Lower lobe of right lung (tissue), 2 donors: ENCODE data around the gene GRIA1. TPM values are rescaled to one million over a fixed set of nuclear protein-coding genes. Genes with fewer than 3 reads are reported as not detected.

Experiments used
- ATAC-seq, 2 donors: fragments of 200-7000 bp; cut with Tn5 transposase; one replicate each; pipeline ENCODE4 v1.9.1; 2020 to 2022; ENCODE audit warnings: mild to moderate bottlenecking in 2 of 2, moderate library complexity in 2 of 2
- DNase-seq: peaks from one replicate; pipeline ENCODE4 v3.0.0-alpha.2; 2020
- H3K27ac ChIP-seq: fragments of 200-600 bp; one replicate; pipeline ENCODE4 v1.8.0; 2022
- H3K27me3 ChIP-seq: fragments of 200-600 bp; one replicate; pipeline ENCODE4 v1.8.0; 2022; ENCODE audit warnings: low read depth
- H3K36me3 ChIP-seq: fragments of 200-600 bp; one replicate; pipeline ENCODE4 v1.8.0; 2022; ENCODE audit warnings: mild to moderate bottlenecking
- H3K4me1 ChIP-seq: fragments of 200-600 bp; one replicate; pipeline ENCODE4 v1.8.0; 2022
- H3K4me3 ChIP-seq: fragments of 200-600 bp; one replicate; pipeline ENCODE4 v1.8.0; 2022; ENCODE audit warnings: mild to moderate bottlenecking
- H3K9me3 ChIP-seq: fragments of 200-600 bp; one replicate; pipeline ENCODE4 v1.8.0; 2022
- intact Hi-C: fragments of 100-400 bp; cut with DNase I; formaldehyde crosslinking; loops from one replicate; pipeline ENCODE4 v1.11.0; 2022
- total RNA-seq: library from RNA; stranded (reverse); fragmentation: NEBNext Ultra II Directional; extraction: Animal tissue kit (Norgen Biotek cat#: 25700); gene quantifications from one replicate; pipeline ENCODE4 v1.2.1, GENCODE V29; 2021
- TF ChIP-seq, protein P1 (sequence below): fragments of 200-600 bp; IDR thresholded peaks from one replicate; pipeline ENCODE4 v1.8.0; 2022; ENCODE audit warnings: antibody characterized with exemption, mild to moderate bottlenecking
- donor health status: DM: no; HTN: yes; CAD: no; lungs with severe emphysema.

Gene GRIA1
- total RNA-seq, 1 donor from 2014 or later = 10.3 TPM

GRCh38 chr5:153674356-153674755 lies 183.9 kb downstream of the GRIA1 start:
- ATAC-seq (no peak), DNase-seq (no peak)
- TF ChIP-seq, protein P1, sequence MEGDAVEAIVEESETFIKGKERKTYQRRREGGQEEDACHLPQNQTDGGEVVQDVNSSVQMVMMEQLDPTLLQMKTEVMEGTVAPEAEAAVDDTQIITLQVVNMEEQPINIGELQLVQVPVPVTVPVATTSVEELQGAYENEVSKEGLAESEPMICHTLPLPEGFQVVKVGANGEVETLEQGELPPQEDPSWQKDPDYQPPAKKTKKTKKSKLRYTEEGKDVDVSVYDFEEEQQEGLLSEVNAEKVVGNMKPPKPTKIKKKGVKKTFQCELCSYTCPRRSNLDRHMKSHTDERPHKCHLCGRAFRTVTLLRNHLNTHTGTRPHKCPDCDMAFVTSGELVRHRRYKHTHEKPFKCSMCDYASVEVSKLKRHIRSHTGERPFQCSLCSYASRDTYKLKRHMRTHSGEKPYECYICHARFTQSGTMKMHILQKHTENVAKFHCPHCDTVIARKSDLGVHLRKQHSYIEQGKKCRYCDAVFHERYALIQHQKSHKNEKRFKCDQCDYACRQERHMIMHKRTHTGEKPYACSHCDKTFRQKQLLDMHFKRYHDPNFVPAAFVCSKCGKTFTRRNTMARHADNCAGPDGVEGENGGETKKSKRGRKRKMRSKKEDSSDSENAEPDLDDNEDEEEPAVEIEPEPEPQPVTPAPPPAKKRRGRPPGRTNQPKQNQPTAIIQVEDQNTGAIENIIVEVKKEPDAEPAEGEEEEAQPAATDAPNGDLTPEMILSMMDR = no peak
- no peaks in the 10 kb centered on the region for H3K9me3 ChIP-seq
- H3K27me3 ChIP-seq = no peaks in the 10 kb centered on the region
- no peak overlapping the region for H3K27ac ChIP-seq
- H3K4me3 ChIP-seq = no peak overlapping the region
- intact Hi-C loops = no loop called here
- no peaks in the 10 kb centered on the region for H3K4me1 ChIP-seq
- H3K36me3 ChIP-seq = no peaks in the 10 kb centered on the region

GRCh38 chr5:153676406-153676805 lies 185.9 kb downstream of the GRIA1 start:
- DNase-seq (no peak), ATAC-seq (no peak)
- intact Hi-C loops = no loop called here
- H3K4me3 ChIP-seq = no peak overlapping the region
- H3K4me1 ChIP-seq = no peaks in the 10 kb centered on the region
- no peaks in the 10 kb centered on the region for H3K36me3 ChIP-seq
- H3K27me3 ChIP-seq = no peaks in the 10 kb centered on the region
- no peak overlapping the region for H3K27ac ChIP-seq
- TF ChIP-seq, protein P1 = no peak
- H3K9me3 ChIP-seq = no peaks in the 10 kb centered on the region

DNA sequence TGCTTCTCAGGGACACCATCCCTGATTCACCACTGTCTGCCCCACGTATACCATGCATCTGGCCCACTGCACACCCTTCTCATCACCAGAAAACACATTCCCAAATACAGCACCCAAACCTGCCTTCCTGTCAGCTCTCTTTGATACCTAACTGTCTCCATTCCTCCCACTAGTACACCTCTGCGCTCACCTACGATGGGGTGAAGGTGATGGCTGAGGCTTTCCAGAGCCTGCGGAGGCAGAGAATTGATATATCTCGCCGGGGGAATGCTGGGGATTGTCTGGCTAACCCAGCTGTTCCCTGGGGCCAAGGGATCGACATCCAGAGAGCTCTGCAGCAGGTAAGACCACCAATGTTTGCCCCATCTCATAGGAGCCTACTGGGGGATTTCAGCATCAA lies 186.4 kb downstream of the GRIA1 start:
- no peaks in the 10 kb centered on the region for H3K27me3 ChIP-seq
- H3K36me3 ChIP-seq = no peaks in the 10 kb centered on the region
- ATAC-seq = no peak
- no peaks in the 10 kb centered on the region for H3K4me1 ChIP-seq
- H3K4me3 ChIP-seq = no peak overlapping the region
- DNase-seq = no peak
- TF ChIP-seq, protein P1 = no peak
- intact Hi-C loops = no loop called here
- H3K9me3 ChIP-seq = no peaks in the 10 kb centered on the region
- H3K27ac ChIP-seq = no peak overlapping the region

DNA sequence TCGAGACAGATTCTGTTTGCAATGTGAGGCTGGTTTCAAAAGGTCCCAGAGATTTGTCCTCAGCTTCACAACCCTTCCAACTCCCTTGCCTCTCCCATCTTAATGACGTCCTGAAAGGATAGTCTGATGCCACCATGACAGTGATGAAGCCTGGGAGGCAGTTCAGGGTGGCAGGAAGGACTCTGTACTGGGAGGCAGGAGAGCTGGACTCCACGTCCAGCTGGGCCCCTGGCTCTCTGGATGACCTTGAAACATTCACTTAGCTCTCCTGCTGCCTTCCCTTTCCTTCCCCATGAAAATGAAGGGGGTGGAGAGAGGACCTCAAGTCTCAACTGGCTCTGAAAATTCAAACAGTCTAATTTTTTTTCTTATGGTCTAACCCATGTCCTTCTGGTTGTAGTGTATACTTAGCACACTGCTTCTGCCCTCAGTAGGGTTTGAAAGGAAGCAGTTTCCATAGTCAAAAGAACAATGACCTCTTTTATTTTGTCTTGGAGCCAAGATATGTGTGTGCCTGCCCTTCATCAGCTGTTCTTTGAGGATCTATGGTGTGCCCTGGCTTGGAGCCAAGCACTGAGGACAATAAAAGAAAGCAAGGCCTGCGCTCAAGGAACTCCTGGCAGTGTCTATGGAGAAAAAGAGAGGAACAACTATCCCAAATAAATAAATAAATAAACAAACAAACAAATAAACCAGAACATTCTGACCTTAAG lies 188.3 kb downstream of the GRIA1 start:
- no peak overlapping the region for H3K27ac ChIP-seq
- no peaks in the 10 kb centered on the region for H3K4me1 ChIP-seq
- TF ChIP-seq, protein P1 = no peak
- no peaks in the 10 kb centered on the region for H3K27me3 ChIP-seq
- no peak overlapping the region for H3K4me3 ChIP-seq
- no peak for DNase-seq
- no peak for ATAC-seq
- no peaks in the 10 kb centered on the region for H3K9me3 ChIP-seq
- intact Hi-C loops = no loop called here
- no peaks in the 10 kb centered on the region for H3K36me3 ChIP-seq

GRCh38 chr5:153690236-153690635 lies 199.8 kb downstream of the GRIA1 start:
- TF ChIP-seq, protein P1 = no peak
- Histone ChIP-seq H3K4me1 (no peaks in the 10 kb centered on the region), H3K4me3 (no peak overlapping the region), H3K27me3 (no peaks in the 10 kb centered on the region), H3K9me3 (no peaks in the 10 kb centered on the region), H3K36me3 (no peaks in the 10 kb centered on the region), H3K27ac (no peak overlapping the region)
- ATAC-seq (no peak), DNase-seq (no peak)
- intact Hi-C loops = no loop called here
